H1 (cell line): Measurements from ENCODE around the gene MAD2L2. TPM values are rescaled to one million over a fixed set of nuclear protein-coding genes. Genes with fewer than 3 reads are reported as not detected.

Source experiments
- CTCF ChIA-PET: fragments of 300-600 bp; sonication (Branson Sonifier 250); formaldehyde crosslinking; loops from one replicate; lab custom pipeline; 2021; ENCODE audit not compliant: partially characterized antibody; lab: Charles Lee
- POLR2A ChIA-PET: fragments of 300-600 bp; sonication (Branson Sonifier 250); formaldehyde crosslinking; loops from one replicate; lab custom pipeline; 2021; ENCODE audit warnings: inconsistent platforms; ENCODE audit not compliant: partially characterized antibody; lab: Charles Lee
- DNase-seq, 2 experiments: peaks; one replicate each; pipeline versions ENCODE4 v3.0.0 to v3.0.0-alpha.2; 2010 to 2022; ENCODE audit warnings: low spot score in 2 of 2, low read depth in 1 of 2, mixed read lengths in 1 of 2
- FAIRE-seq: peaks from 2 replicates; lab custom pipeline; 2011; peaks lifted over from hg19 to GRCh38; lab: Jason Lieb, UNC
- H2AFZ ChIP-seq: 2 replicates; pipeline ENCODE4 v1.8.1; 2012; ENCODE audit warnings: low read length, inconsistent platforms
- H2AK5ac ChIP-seq: 2 replicates; pipeline ENCODE4 v1.6.1; 2013; ENCODE audit warnings: low read depth, low read length
- H2BK120ac ChIP-seq: replicated peaks from 2 replicates; pipeline ENCODE3; 2013; ENCODE audit warnings: low read depth, low read length, inconsistent platforms
- H2BK12ac ChIP-seq: 2 replicates; pipeline ENCODE4 v1.6.1; 2013; ENCODE audit warnings: low read depth, low read length
- H2BK15ac ChIP-seq: 2 replicates; pipeline ENCODE4 v1.6.1; 2013; ENCODE audit warnings: low read length
- H2BK20ac ChIP-seq: 2 replicates; pipeline ENCODE4 v1.6.1; 2013; ENCODE audit warnings: low read length
- H2BK5ac ChIP-seq: 2 replicates; pipeline ENCODE4 v1.6.1; 2013; ENCODE audit warnings: low read depth, low read length
- H3K14ac ChIP-seq: 2 replicates; pipeline ENCODE4 v1.6.1; 2013; ENCODE audit warnings: inconsistent platforms; ENCODE audit not compliant: insufficient read length
- H3K18ac ChIP-seq: 2 replicates; pipeline ENCODE4 v1.6.1; 2013; ENCODE audit warnings: low read length; ENCODE audit errors: extremely low read depth
- H3K23ac ChIP-seq: 2 replicates; pipeline ENCODE4 v1.6.1; 2013; ENCODE audit warnings: inconsistent platforms; ENCODE audit not compliant: insufficient read length
- H3K23me2 ChIP-seq: 2 replicates; pipeline ENCODE4 v1.6.1; 2013; ENCODE audit warnings: low read depth, low read length
- H3K27ac ChIP-seq: 2 replicates; pipeline ENCODE4 v1.6.1; 2011; ENCODE audit warnings: low read depth, low read length, inconsistent platforms
- H3K27me3 ChIP-seq, 4 experiments: replicated peaks in 1 of 4; 1 replicate in 1 of 4; 2 replicates in 3 of 4; pipeline versions ENCODE4 v1.6.1 to v1.8.1; 2011 to 2013; ENCODE audit warnings: low read length in 3 of 4, mild to moderate bottlenecking in 3 of 4, inconsistent platforms in 2 of 4, mixed read lengths in 2 of 4, moderate library complexity in 1 of 4; ENCODE audit not compliant: control insufficient read depth in 3 of 4, insufficient read depth in 3 of 4; ENCODE audit errors: extremely low read depth in 1 of 4
- H3K36me3 ChIP-seq, 4 experiments: 2 replicates each; pipeline versions ENCODE4 v1.6.1 to v1.8.1; 2011 to 2013; ENCODE audit warnings: mild to moderate bottlenecking in 4 of 4, low read length in 3 of 4, moderate library complexity in 2 of 4, control low read depth in 1 of 4, inconsistent platforms in 1 of 4; ENCODE audit not compliant: insufficient read depth in 4 of 4, control insufficient read depth in 2 of 4
- H3K4ac ChIP-seq: replicated peaks from 2 replicates; pipeline ENCODE3; 2013; ENCODE audit warnings: low read length, low read depth, mixed read lengths, inconsistent platforms; ENCODE audit not compliant: insufficient read length
- H3K4me1 ChIP-seq, 4 experiments: replicated peaks in 1 of 4; 1 replicate in 1 of 4; 2 replicates in 3 of 4; pipeline versions ENCODE4 v1.6.1 to v1.8.1; 2011 to 2013; ENCODE audit warnings: low read length in 3 of 4, inconsistent platforms in 2 of 4, mixed read lengths in 1 of 4; ENCODE audit not compliant: insufficient read depth in 4 of 4, control insufficient read depth in 3 of 4
- H3K4me2 ChIP-seq, 2 experiments: 2 replicates each; pipeline versions ENCODE4 v1.6.1 to v1.8.1; 2011 to 2013; ENCODE audit warnings: low read depth in 2 of 2, low read length in 2 of 2, control low read depth in 1 of 2, inconsistent platforms in 1 of 2, mild to moderate bottlenecking in 1 of 2; ENCODE audit not compliant: insufficient read depth in 1 of 2
- H3K4me3 ChIP-seq, 4 experiments: fragments of 200-600, 300-600 bp in 1 of 4; sonication (generic), shearing (Covaris generic), sonication (Bioruptor Twin) in 1 of 4; 2 replicates each; pipeline versions ENCODE4 v1.5.1 to v1.8.1; 2011 to 2016; ENCODE audit warnings: low read length in 4 of 4, low read depth in 3 of 4, control low read depth in 2 of 4, inconsistent platforms in 2 of 4, mild to moderate bottlenecking in 2 of 4, mixed read lengths in 1 of 4, moderate library complexity in 1 of 4; ENCODE audit not compliant: insufficient read depth in 2 of 4; ENCODE audit errors: extremely low read depth in 1 of 4
- H3K56ac ChIP-seq: replicated peaks from 2 replicates; pipeline ENCODE3; 2013; ENCODE audit warnings: low read depth, mild to moderate bottlenecking, mixed read lengths, low read length, inconsistent platforms; ENCODE audit not compliant: insufficient read length
- H3K79me1 ChIP-seq: 2 replicates; pipeline ENCODE4 v1.6.1; 2013; ENCODE audit warnings: low read depth, low read length, control low read depth
- H3K79me2 ChIP-seq, 2 experiments: 2 replicates each; pipeline versions ENCODE4 v1.6.1 to v1.8.1; 2012 to 2013; ENCODE audit warnings: low read length in 2 of 2, mild to moderate bottlenecking in 2 of 2, inconsistent platforms in 1 of 2; ENCODE audit not compliant: insufficient read depth in 2 of 2, control insufficient read depth in 1 of 2
- H3K9ac ChIP-seq, 4 experiments: replicated peaks in 1 of 4; 1 replicate in 1 of 4; 2 replicates in 3 of 4; pipeline versions ENCODE4 v1.6.1 to v1.8.1; 2011 to 2013; ENCODE audit warnings: low read depth in 3 of 4, low read length in 3 of 4, control low read depth in 2 of 4, mild to moderate bottlenecking in 2 of 4, moderate library complexity in 2 of 4, inconsistent platforms in 1 of 4; ENCODE audit errors: extremely low read depth in 1 of 4
- H3K9me3 ChIP-seq, 2 experiments: 2 replicates each; pipeline versions ENCODE4 v1.6.1 to v1.8.1; 2012 to 2013; ENCODE audit warnings: mild to moderate bottlenecking in 2 of 2, moderate library complexity in 2 of 2, control low read depth in 1 of 2, inconsistent platforms in 1 of 2, low read depth in 1 of 2, low read length in 1 of 2, mixed read lengths in 1 of 2; ENCODE audit not compliant: insufficient read depth in 2 of 2
- H4K20me1 ChIP-seq, 2 experiments: replicated peaks in 1 of 2; 2 replicates each; pipeline versions ENCODE3 to v1.8.1; 2011 to 2013; ENCODE audit warnings: inconsistent platforms in 2 of 2, low read length in 2 of 2, mild to moderate bottlenecking in 1 of 2; ENCODE audit not compliant: insufficient read depth in 2 of 2, control insufficient read depth in 1 of 2
- H4K5ac ChIP-seq: 2 replicates; pipeline ENCODE4 v1.6.1; 2013; ENCODE audit warnings: low read length, low read depth, mixed read lengths, inconsistent platforms; ENCODE audit not compliant: insufficient read length
- H4K8ac ChIP-seq: 2 replicates; pipeline ENCODE4 v1.8.0; 2013; ENCODE audit warnings: mild to moderate bottlenecking, moderate library complexity, low read length, inconsistent platforms; ENCODE audit not compliant: insufficient read depth; ENCODE audit errors: extremely low read depth
- H4K91ac ChIP-seq: replicated peaks from 2 replicates; pipeline ENCODE3; 2013; ENCODE audit warnings: low read length, mixed read lengths, inconsistent platforms; ENCODE audit not compliant: insufficient read length
- CREB1 ChIP-seq: IDR thresholded peaks from 2 replicates; pipeline ENCODE4 v1.6.1; 2012; ENCODE audit warnings: inconsistent platforms
- CTCF ChIP-seq, 3 experiments: IDR thresholded peaks; 1 replicate in 2 of 3; 2 replicates in 1 of 3; pipeline versions ENCODE4 v1.5.1 to v1.6.1; 2011; ENCODE audit warnings: low read length in 3 of 3, mild to moderate bottlenecking in 3 of 3, inconsistent platforms in 2 of 3, low read depth in 1 of 3, moderate library complexity in 1 of 3; ENCODE audit not compliant: insufficient read depth in 1 of 3; ENCODE audit errors: control extremely low read depth in 1 of 3
- FOSL1 ChIP-seq: IDR thresholded peaks from 2 replicates; pipeline ENCODE4 v1.6.1; 2011; ENCODE audit warnings: mild to moderate bottlenecking, low read depth, low read length, moderate library complexity; ENCODE audit not compliant: insufficient read depth
- JUND ChIP-seq: IDR thresholded peaks from 2 replicates; pipeline ENCODE4 v1.6.1; 2011; ENCODE audit warnings: mild to moderate bottlenecking, improper control_type of control experiment, low read length
- PHF8 ChIP-seq: fragments of 200-600 bp; sonication (generic); conservative IDR thresholded peaks from 2 replicates; pipeline ENCODE4 v1.7.1; 2012; ENCODE audit warnings: low read depth, mild to moderate bottlenecking, inconsistent platforms, low read length, moderate library complexity
- RAD21 ChIP-seq, 2 experiments: IDR thresholded peaks in 1 of 2; conservative IDR thresholded peaks in 1 of 2; 2 replicates each; pipeline ENCODE4 v1.6.1; 2011; ENCODE audit warnings: low read depth in 2 of 2, low read length in 2 of 2, improper control_type of control experiment in 1 of 2, inconsistent platforms in 1 of 2, mild to moderate bottlenecking in 1 of 2, moderate library complexity in 1 of 2
- RNF2 ChIP-seq: fragments of 200-900, 300-1000 bp; sonication (generic); IDR thresholded peaks from 2 replicates; pipeline ENCODE4 v1.7.1; 2016; ENCODE audit warnings: borderline replicate concordance, low read depth, mild to moderate bottlenecking, antibody characterized with exemption, low read length; ENCODE audit not compliant: poor library complexity, severe bottlenecking; ENCODE audit errors: missing control alignments
- SAP30 ChIP-seq: fragments of 300-600 bp; sonication (generic); IDR thresholded peaks from 2 replicates; pipeline ENCODE4 v1.7.1; 2012; ENCODE audit warnings: low read length, moderate library complexity, mild to moderate bottlenecking, inconsistent platforms; ENCODE audit not compliant: insufficient read depth, insufficient replicate concordance
- SP2 ChIP-seq: IDR thresholded peaks from 2 replicates; pipeline ENCODE4 v1.6.1; 2012; ENCODE audit warnings: mild to moderate bottlenecking, low read length, inconsistent platforms
- SP4 ChIP-seq: IDR thresholded peaks from 2 replicates; pipeline ENCODE4 v1.6.1; 2012; ENCODE audit warnings: low read length, inconsistent platforms
- SRF ChIP-seq: IDR thresholded peaks from 2 replicates; pipeline ENCODE4 v1.6.1; 2011; ENCODE audit warnings: mild to moderate bottlenecking, low read depth, low read length, moderate library complexity
- WGBS, 2 experiments: shearing (Covaris generic) in 1 of 2; methylation state at CpG; one replicate each; pipeline versions ENCODE4 v1.1.6 to v1.1.7; 2013 to 2015; ENCODE audit warnings: low lambda C conversion rate in 2 of 2, mixed read lengths in 2 of 2, inconsistent platforms in 1 of 2, low coverage in 1 of 2, missing lambda C conversion rate in 1 of 2; ENCODE audit not compliant: insufficient replicate concordance in 2 of 2, insufficient coverage in 1 of 2, insufficient read length in 1 of 2; ENCODE audit errors: extremely low coverage in 1 of 2, missing lambda C conversion rate in 1 of 2; 5-methylcytosine and 5-hydroxymethylcytosine counted together
- polyA plus RNA-seq, 7 experiments: library from polyadenylated mRNA; depleted of rRNA in 3 of 7; stranded (reverse) in 5 of 7; unstranded in 2 of 7; fragments of >200 nt in 5 of 7; fragments of 200-250 nt in 2 of 7; gene quantifications; 1 replicate in 5 of 7; 2 replicates in 1 of 7; 4 replicates in 1 of 7; pipeline versions ENCODE4 v1.2.1 to v1.2.3, GENCODE V29; 2011 to 2013; ENCODE audit warnings: missing spikeins in 2 of 7, mixed read lengths in 2 of 7
- total RNA-seq: library from RNA; stranded (reverse); fragmentation: NEBNext Ultra II Directional; extraction: Animal tissue kit (Norgen Biotek cat#: 25700); gene quantifications from 2 replicates; pipeline ENCODE4 v1.2.1, GENCODE V29; 2021

MAD2L2 gene
- total and polyA plus RNA-seq, 2 of the 8 experiments (the other 6 are each of a cell fraction or from before 2014, with no cell fraction given): 310 to 469 TPM

GRCh38 chr1:11661103-11661502 is 19.8 kb downstream of the MAD2L2 start:
- Histone ChIP-seq H3K79me2 (no peaks in the 10 kb centered on the region), H3K27me3 (no peaks in the 10 kb centered on the region; a peak in 2 of 7 replicates), H3K4me3 (no peak overlapping the region), H2BK5ac (no peak overlapping the region), H2AFZ (no peak overlapping the region), H3K4ac (no peak overlapping the region), H2BK15ac (no peak overlapping the region), H3K4me2 (no peak overlapping the region), H2AK5ac (no peak overlapping the region), H3K27ac (no peak overlapping the region), H2BK12ac (no peak overlapping the region), H3K9ac (no peak overlapping the region), H3K4me1 (no peaks in the 10 kb centered on the region), H4K8ac (no peak overlapping the region), H3K18ac (no peak overlapping the region), H3K9me3 (no peaks in the 10 kb centered on the region), H2BK20ac (no peak overlapping the region), H2BK120ac (no peak overlapping the region), H4K91ac (no peak overlapping the region), H3K14ac (no peak overlapping the region), H4K5ac (no peak overlapping the region), H3K79me1 (no peaks in the 10 kb centered on the region), H4K20me1 (peaks cover 2 to 12% of the 10 kb centered on the region in 2 experiments), H3K23ac (no peak overlapping the region), H3K23me2 (0 out of 2 replicates have a peak, but pooled peaks cover 2% of the 10 kb centered on the region), H3K56ac (no peak overlapping the region), H3K36me3 (peaks cover 2 to 29% (median 8%) of the 10 kb centered on the region in 4 experiments; a peak in 5 of 8 replicates)
- POLR2A ChIA-PET: interaction anchor here (0.9 to 30.0 kb wide), 6 partner anchors 10 to 172 kb away, joined by 3 to 1025 read pairs (median 3); partner anchors contain the start of genes DRAXIN and MAD2L2
- FAIRE-seq (no peak), DNase-seq (no peak)
- CTCF ChIA-PET: interaction anchor here (1.2 to 7.1 kb wide), 4 partner anchors 19 to 58 kb away, joined by 3 to 104 read pairs (median 6); no protein-coding TSS in a partner anchor
- WGBS, 2 experiments: 91% methylated on average over 17 of the region's 17 CpGs; no CpG with 5 or more reads in 1 of the 2 experiments
- TF ChIP-seq CTCF (IDR thresholded peaks at IDR 0.05; ENCODE audit: control extremely low read depth in 1 of 3, insufficient read depth in 1 of 3, low read depth in 1 of 3, low read length in 3 of 3) (no peak), FOSL1 (no peak), PHF8 (no peak), RAD21 (IDR thresholded peaks at IDR 0.05 in 1 of 2, conservative IDR thresholded peaks at IDR 0.05 in 1 of 2; ENCODE audit: low read depth in 2 of 2, low read length in 2 of 2) (no peak), SP4 (no peak), SP2 (no peak), SAP30 (no peak), CREB1 (no peak), SRF (no peak), RNF2 (no peak), JUND (no peak)
